PC-3 (cell line): ENCODE data around the gene TUBA1A. TPM values are rescaled to one million over a fixed set of nuclear protein-coding genes. Genes with fewer than 3 reads are reported as not detected.

Experiments used
- ATAC-seq: fragments of 200-7000 bp; cut with Tn5 transposase; 2 replicates; pipeline ENCODE4 v1.9.1; 2020; ENCODE audit warnings: mild to moderate bottlenecking, moderate library complexity
- BruUV-seq: library from RNA; stranded (reverse); fragments of 400-500 nt; replicated peaks from 2 replicates; lab custom pipeline; 2021; lab: Mats Ljungman, UMichigan
- CTCF ChIA-PET: fragments of 300-600 bp; sonication (Branson Sonifier 250); formaldehyde crosslinking; loops from one replicate; lab custom pipeline; 2022; ENCODE audit warnings: antibody characterized with exemption; lab: Charles Lee
- POLR2A ChIA-PET: fragments of 300-600 bp; sonication (Branson Sonifier 250); formaldehyde crosslinking; loops from one replicate; lab custom pipeline; 2022; ENCODE audit warnings: antibody characterized with exemption; ENCODE audit not compliant: unreplicated experiment; lab: Charles Lee
- DNase-seq: peaks from one replicate; pipeline ENCODE4 v3.0.0-alpha.2; 2015
- H2AFZ ChIP-seq: fragments of 300-600 bp; sonication (generic); 2 replicates; pipeline ENCODE4 v1.6.0; 2016; ENCODE audit warnings: antibody characterized with exemption, low read length
- H3F3A ChIP-seq: fragments of 300-600 bp; sonication (generic); one replicate; pipeline ENCODE4 v1.6.0; 2017; ENCODE audit warnings: antibody characterized with exemption, low read length, control low read depth, mild to moderate bottlenecking; ENCODE audit not compliant: unreplicated experiment
- H3K27ac ChIP-seq: fragments of 300-600 bp; sonication (generic); 2 replicates; pipeline ENCODE4 v1.5.1; 2016; ENCODE audit warnings: mild to moderate bottlenecking, low read length
- H3K27me3 ChIP-seq: fragments of 300-600 bp; sonication (generic); 2 replicates; pipeline ENCODE4 v1.6.1; 2016; ENCODE audit warnings: low read length, mixed read lengths
- H3K36me3 ChIP-seq: fragments of 300-600 bp; sonication (generic); 2 replicates; pipeline ENCODE4 v1.6.1; 2016; ENCODE audit warnings: low read depth, mixed run types, low read length, mixed read lengths
- H3K4me1 ChIP-seq: fragments of 300-600 bp; sonication (generic); 2 replicates; pipeline ENCODE4 v1.5.1; 2016; ENCODE audit warnings: low read length; ENCODE audit not compliant: insufficient read depth
- H3K4me2 ChIP-seq: fragments of 300-600 bp; sonication (generic); 2 replicates; pipeline ENCODE4 v1.6.0; 2016; ENCODE audit warnings: low read length
- H3K4me3 ChIP-seq: fragments of 300-600 bp; sonication (generic); 2 replicates; pipeline ENCODE4 v1.5.1; 2016; ENCODE audit warnings: mild to moderate bottlenecking, low read length, mixed read lengths
- H3K79me2 ChIP-seq: fragments of 300-600 bp; sonication (generic); 2 replicates; pipeline ENCODE4 v1.6.1; 2017; ENCODE audit warnings: low read length, mixed read lengths
- H3K9ac ChIP-seq: fragments of 300-600 bp; sonication (generic); 2 replicates; pipeline ENCODE4 v1.6.0; 2016; ENCODE audit warnings: mild to moderate bottlenecking, low read length
- H3K9me2 ChIP-seq: fragments of 300-600 bp; sonication (generic); replicated peaks from 2 replicates; pipeline ENCODE4 v1.6.1; 2016; ENCODE audit warnings: mixed run types, low read length, mixed read lengths
- H3K9me3 ChIP-seq: fragments of 300-600 bp; sonication (generic); 2 replicates; pipeline ENCODE4 v1.6.1; 2016; ENCODE audit warnings: low read length, mixed read lengths
- H4K20me1 ChIP-seq: fragments of 300-600 bp; sonication (generic); 2 replicates; pipeline ENCODE4 v1.6.1; 2016; ENCODE audit warnings: low read length, mixed read lengths
- CTCF ChIP-seq: fragments of 300-600 bp; sonication (generic); conservative IDR thresholded peaks from 2 replicates; pipeline ENCODE4 v1.5.1; 2017; ENCODE audit warnings: antibody characterized with exemption, low read depth, mild to moderate bottlenecking, low read length
- EZH2 ChIP-seq: fragments of 300-600 bp; sonication (generic); IDR thresholded peaks from one replicate; pipeline ENCODE4 v1.6.1; 2017; ENCODE audit warnings: antibody characterized with exemption, mild to moderate bottlenecking, low read length; ENCODE audit not compliant: unreplicated experiment
- EZH2phosphoT487 ChIP-seq: fragments of 300-600 bp; sonication (generic); IDR thresholded peaks from 2 replicates; pipeline ENCODE4 v1.6.1; 2018; ENCODE audit warnings: mild to moderate bottlenecking, antibody characterized with exemption, low read length, borderline replicate concordance
- intact Hi-C: fragments of 100-400 bp; cut with micrococcal nuclease; formaldehyde crosslinking; loops from 2 replicates; pipeline ENCODE4 v1.9.0; 2023
- total RNA-seq: library from RNA; depleted of rRNA; stranded (reverse); fragments of >200 nt; gene quantifications from 2 replicates; pipeline ENCODE4 v1.2.3, GENCODE V29; 2014

Gene TUBA1A
- total RNA-seq, 1 experiment from 2014 or later = 46.9 TPM

GRCh38 chr12:49201595-49202295 is 12.9 kb upstream of the TUBA1A start:
- H3K4me3 ChIP-seq = peak overlapping the region; percentile 3; the same call in 1 of the 2 replicates
- peaks cover 26% of the 10 kb centered on the region for H3K4me1 ChIP-seq
- intact Hi-C loops = no loop called here
- ChIA-PET CTCF (no interaction called here), POLR2A (interaction anchor here (0.6 kb wide), 1 partner anchor 9 kb away, joined by 3 read pairs; no protein-coding TSS in a partner anchor)
- DNase-seq (peak; percentile 63), ATAC-seq (peak; percentile 76)
- BruUV-seq = no TSS peak
- peak overlapping the region; percentile 36; the same call in 1 of the 2 replicates for H2AFZ ChIP-seq
- TF ChIP-seq EZH2phosphoT487 (no peak), EZH2 (no peak), CTCF (no peak)
- peak overlapping the region; percentile 59 for H3K4me2 ChIP-seq
- no peaks in the 10 kb centered on the region for H3K9me3 ChIP-seq
- peak overlapping the region; percentile 72 for H3K27ac ChIP-seq
- H3F3A ChIP-seq = no peaks in the 10 kb centered on the region
- H3K27me3 ChIP-seq = no peaks in the 10 kb centered on the region
- H3K36me3 ChIP-seq = no peaks in the 10 kb centered on the region
- no peaks in the 10 kb centered on the region for H3K79me2 ChIP-seq
- no peaks in the 10 kb centered on the region for H4K20me1 ChIP-seq
- H3K9ac ChIP-seq = 0 out of 2 replicates have a peak overlapping the region, but pooled peaks have one; percentile 17
- no peaks in the 10 kb centered on the region for H3K9me2 ChIP-seq

- TF ChIP-seq EZH2phosphoT487 (no peak), CTCF (no peak), EZH2 (no peak)
- intact Hi-C loops = no loop called here
These were observed 12.2 kb upstream of the TUBA1A start for GRCh38 chr12:49200919-49201594.

More at GRCh38 chr12:49200919-49201594, 12.2 kb upstream of the TUBA1A start:
- H3K4me1 ChIP-seq = peaks cover 26% of the 10 kb centered on the region
- peak overlapping the region; percentile 59 for H3K4me2 ChIP-seq
- no peaks in the 10 kb centered on the region for H3K9me3 ChIP-seq
- H2AFZ ChIP-seq = no peak overlapping the region
- H3K9ac ChIP-seq = 0 out of 2 replicates have a peak overlapping the region, but pooled peaks have one; percentile 17
- H4K20me1 ChIP-seq = no peaks in the 10 kb centered on the region
- no peaks in the 10 kb centered on the region for H3K9me2 ChIP-seq
- ChIA-PET POLR2A (interaction anchor here (0.6 kb wide), 1 partner anchor 8 kb away, joined by 3 read pairs; no protein-coding TSS in a partner anchor), CTCF (no interaction called here)
- H3K79me2 ChIP-seq = no peaks in the 10 kb centered on the region
- H3K4me3 ChIP-seq = no peak overlapping the region
- H3K27me3 ChIP-seq = no peaks in the 10 kb centered on the region
- no TSS peak for BruUV-seq
- H3F3A ChIP-seq = no peaks in the 10 kb centered on the region
- peak overlapping the region; percentile 72 for H3K27ac ChIP-seq
- H3K36me3 ChIP-seq = no peaks in the 10 kb centered on the region
- DNase-seq (peak; percentile 84), ATAC-seq (peak; percentile 78)
